Measurements from ENCODE around the gene ANTXR1. TPM values are rescaled to one million over a fixed set of nuclear protein-coding genes. Genes with fewer than 3 reads are reported as not detected.

The ANTXR1 gene
- polyA plus RNA-seq, 1 donor (not counting 4 experiments of a cell fraction or from before 2014, with no cell fraction given): 20.4 TPM

GRCh38 chr2:69076601-69077000, 63.6 kb downstream of the ANTXR1 start:
- H3K4me1 ChIP-seq (ENCODE audit: control insufficient read depth, extremely low read depth, insufficient read depth, low read length): no peaks in the 10 kb centered on the region
- H3K9me3 ChIP-seq (ENCODE audit: control insufficient read depth, low read depth, low read length): no peaks in the 10 kb centered on the region
- no peaks in the 10 kb centered on the region for H3K79me2 ChIP-seq (ENCODE audit: control insufficient read depth, insufficient read depth, low read length)
- H3K4me2 ChIP-seq (ENCODE audit: control insufficient read depth, extremely low read depth, insufficient read depth, low read depth, low read length): no peak overlapping the region
- no peak overlapping the region for H3K27ac ChIP-seq (ENCODE audit: control insufficient read depth, insufficient read depth, low read length)
- no peak for TF ChIP-seq EZH2 (IDR thresholded peaks at IDR 0.05; ENCODE audit: low read length)
- no peak for TF ChIP-seq CTCF (optimal IDR thresholded peaks at IDR 0.05 in 1 of 3, IDR thresholded peaks at IDR 0.05 in 1 of 3, conservative IDR thresholded peaks at IDR 0.05 in 1 of 3; ENCODE audit: extremely low read depth in 1 of 3, insufficient read depth in 2 of 3, low read length in 3 of 3)
- H4K20me1 ChIP-seq (ENCODE audit: control insufficient read depth, extremely low read depth, insufficient read depth, low read length): no peaks in the 10 kb centered on the region
- H3K27me3 ChIP-seq (ENCODE audit: control insufficient read depth, extremely low read depth, insufficient read depth, low read length): no peaks in the 10 kb centered on the region
- no peak overlapping the region for H3K9ac ChIP-seq (ENCODE audit: control insufficient read depth, extremely low read depth, insufficient read depth, low read length)
- DNase-seq (ENCODE audit: low read depth, low spot score) (no peak), FAIRE-seq (no peak)
- H2AFZ ChIP-seq (ENCODE audit: control insufficient read depth, low read length): no peak overlapping the region
- peaks cover 3% of the 10 kb centered on the region in 2 experiments for H3K36me3 ChIP-seq (ENCODE audit: control insufficient read depth in 2 of 2, extremely low read depth in 1 of 2, insufficient read depth in 2 of 2, low read length in 2 of 2)
- dilution Hi-C loops (cut with MboI; ENCODE audit: extremely low pct_ligation_motif_present, low sequenced_read_pairs): no loop called here
- H3K9me1 ChIP-seq (ENCODE audit: control insufficient read depth, extremely low read depth, insufficient read depth, low read length): no peaks in the 10 kb centered on the region
- H3K4me3 ChIP-seq (ENCODE audit: control insufficient read depth in 2 of 3, extremely low read depth in 1 of 3, insufficient read depth in 2 of 3, low read depth in 1 of 3, low read length in 3 of 3): no peak overlapping the region

DNA sequence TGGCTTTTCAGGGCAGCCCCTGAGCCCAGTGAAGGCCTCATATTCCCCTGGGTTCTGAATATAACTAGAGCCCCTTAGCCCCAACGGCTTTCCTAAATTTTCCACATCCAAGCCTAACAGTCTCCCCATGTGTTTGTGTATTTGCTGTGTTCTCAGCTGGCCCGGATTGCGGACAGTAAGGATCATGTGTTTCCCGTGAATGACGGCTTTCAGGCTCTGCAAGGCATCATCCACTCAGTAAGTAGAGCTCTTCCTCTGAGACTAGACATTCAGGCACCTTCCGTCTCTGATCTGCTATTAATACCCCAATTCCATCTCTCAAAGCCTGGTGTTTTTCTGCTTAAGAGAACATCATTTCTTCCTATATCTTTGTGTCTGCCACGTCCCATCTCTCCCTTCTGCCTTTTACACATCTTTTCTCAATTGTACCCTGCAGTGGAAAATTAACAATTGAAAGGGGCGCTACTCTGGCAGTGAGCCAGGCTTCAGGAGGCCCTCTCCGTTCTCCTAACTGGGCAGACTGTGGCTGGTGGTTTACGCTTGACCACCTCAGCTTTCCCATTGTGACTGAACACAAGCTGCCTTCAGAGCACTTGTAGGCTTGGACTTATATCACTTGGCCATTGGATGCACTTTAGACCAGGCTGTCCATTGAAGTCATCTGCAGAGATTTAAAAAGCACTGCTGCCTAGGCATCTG, 64.4 kb downstream of the ANTXR1 start:
- dilution Hi-C loops (cut with MboI; ENCODE audit: extremely low pct_ligation_motif_present, low sequenced_read_pairs): no loop called here
- no peak overlapping the region for H3K4me2 ChIP-seq (ENCODE audit: control insufficient read depth, extremely low read depth, insufficient read depth, low read depth, low read length)
- no peak overlapping the region for H2AFZ ChIP-seq (ENCODE audit: control insufficient read depth, low read length)
- no peak overlapping the region for H3K27ac ChIP-seq (ENCODE audit: control insufficient read depth, insufficient read depth, low read length)
- no peaks in the 10 kb centered on the region for H3K27me3 ChIP-seq (ENCODE audit: control insufficient read depth, extremely low read depth, insufficient read depth, low read length)
- no peak overlapping the region for H3K4me3 ChIP-seq (ENCODE audit: control insufficient read depth in 2 of 3, extremely low read depth in 1 of 3, insufficient read depth in 2 of 3, low read depth in 1 of 3, low read length in 3 of 3)
- peaks cover 5% of the 10 kb centered on the region for H3K4me1 ChIP-seq (ENCODE audit: control insufficient read depth, extremely low read depth, insufficient read depth, low read length)
- no peaks in the 10 kb centered on the region for H4K20me1 ChIP-seq (ENCODE audit: control insufficient read depth, extremely low read depth, insufficient read depth, low read length)
- H3K36me3 ChIP-seq (ENCODE audit: control insufficient read depth in 2 of 2, extremely low read depth in 1 of 2, insufficient read depth in 2 of 2, low read length in 2 of 2): peaks cover 3% of the 10 kb centered on the region in 2 experiments
- H3K9me1 ChIP-seq (ENCODE audit: control insufficient read depth, extremely low read depth, insufficient read depth, low read length): no peaks in the 10 kb centered on the region
- H3K9me3 ChIP-seq (ENCODE audit: control insufficient read depth, low read depth, low read length): no peaks in the 10 kb centered on the region
- H3K9ac ChIP-seq (ENCODE audit: control insufficient read depth, extremely low read depth, insufficient read depth, low read length): no peak overlapping the region
- no peaks in the 10 kb centered on the region for H3K79me2 ChIP-seq (ENCODE audit: control insufficient read depth, insufficient read depth, low read length)
- FAIRE-seq (no peak), DNase-seq (ENCODE audit: low read depth, low spot score) (no peak)
- TF ChIP-seq EZH2 (IDR thresholded peaks at IDR 0.05; ENCODE audit: low read length) (no peak), CTCF (optimal IDR thresholded peaks at IDR 0.05 in 1 of 3, IDR thresholded peaks at IDR 0.05 in 1 of 3, conservative IDR thresholded peaks at IDR 0.05 in 1 of 3; ENCODE audit: extremely low read depth in 1 of 3, insufficient read depth in 2 of 3, low read length in 3 of 3) (no peak)

Data from keratinocyte (primary cell).